Endothelial cell (in vitro differentiated cells): ENCODE results near the gene NPPB. TPM values are rescaled to one million over a fixed set of nuclear protein-coding genes. Genes with fewer than 3 reads are reported as not detected.

ENCODE experiments used
- DNase-seq: peaks from one replicate; pipeline ENCODE4 v3.0.0; 2021; ENCODE audit warnings: low spot score
- H3K27ac Mint-ChIP-seq: one replicate; pipeline ENCODE4 v1.8.0; 2021; ENCODE audit warnings: mixed read lengths, inconsistent platforms; ENCODE audit not compliant: unreplicated experiment
- H3K27me3 Mint-ChIP-seq: one replicate; pipeline ENCODE4 v1.8.0; 2021; ENCODE audit warnings: mild to moderate bottlenecking, moderate library complexity, mixed read lengths, inconsistent platforms; ENCODE audit not compliant: unreplicated experiment
- H3K36me3 Mint-ChIP-seq: one replicate; pipeline ENCODE4 v1.8.0; 2021; ENCODE audit warnings: mild to moderate bottlenecking, low read depth, mixed read lengths, inconsistent platforms; ENCODE audit not compliant: unreplicated experiment
- H3K4me1 Mint-ChIP-seq: one replicate; pipeline ENCODE4 v1.8.0; 2021; ENCODE audit warnings: mild to moderate bottlenecking, mixed read lengths, inconsistent platforms; ENCODE audit not compliant: unreplicated experiment
- H3K4me3 Mint-ChIP-seq: one replicate; pipeline ENCODE4 v1.8.0; 2021; ENCODE audit warnings: mild to moderate bottlenecking, mixed read lengths, inconsistent platforms; ENCODE audit not compliant: unreplicated experiment
- H3K9me3 Mint-ChIP-seq: one replicate; pipeline ENCODE4 v1.8.0; 2021; ENCODE audit warnings: mixed read lengths, inconsistent platforms; ENCODE audit not compliant: unreplicated experiment
- total RNA-seq: library from RNA; stranded (reverse); fragmentation: NEBNext Ultra II Directional; extraction: Animal tissue kit (Norgen Biotek cat#: 25700); gene quantifications from one replicate; pipeline ENCODE4 v1.2.1, GENCODE V29; 2021; ENCODE audit not compliant: unreplicated experiment
- TF ChIP-seq, protein P1 (sequence below): fragments of 200-600 bp; sonication (generic); IDR thresholded peaks from one replicate; pipeline ENCODE4 v1.5.0; 2021; ENCODE audit warnings: antibody characterized with exemption; ENCODE audit not compliant: unreplicated experiment

NPPB gene
- total RNA-seq, 1 donor from 2014 or later = not detected

GRCh38 chr1:11826946-11827345, 31.8 kb downstream of the NPPB start:
- Mint-ChIP-seq H3K36me3 (peaks cover 42% of the 10 kb centered on the region), H3K4me3 (no peak overlapping the region), H3K4me1 (no peaks in the 10 kb centered on the region), H3K9me3 (no peaks in the 10 kb centered on the region), H3K27ac (no peak overlapping the region), H3K27me3 (peaks cover 3% of the 10 kb centered on the region)
- TF ChIP-seq, protein P1, sequence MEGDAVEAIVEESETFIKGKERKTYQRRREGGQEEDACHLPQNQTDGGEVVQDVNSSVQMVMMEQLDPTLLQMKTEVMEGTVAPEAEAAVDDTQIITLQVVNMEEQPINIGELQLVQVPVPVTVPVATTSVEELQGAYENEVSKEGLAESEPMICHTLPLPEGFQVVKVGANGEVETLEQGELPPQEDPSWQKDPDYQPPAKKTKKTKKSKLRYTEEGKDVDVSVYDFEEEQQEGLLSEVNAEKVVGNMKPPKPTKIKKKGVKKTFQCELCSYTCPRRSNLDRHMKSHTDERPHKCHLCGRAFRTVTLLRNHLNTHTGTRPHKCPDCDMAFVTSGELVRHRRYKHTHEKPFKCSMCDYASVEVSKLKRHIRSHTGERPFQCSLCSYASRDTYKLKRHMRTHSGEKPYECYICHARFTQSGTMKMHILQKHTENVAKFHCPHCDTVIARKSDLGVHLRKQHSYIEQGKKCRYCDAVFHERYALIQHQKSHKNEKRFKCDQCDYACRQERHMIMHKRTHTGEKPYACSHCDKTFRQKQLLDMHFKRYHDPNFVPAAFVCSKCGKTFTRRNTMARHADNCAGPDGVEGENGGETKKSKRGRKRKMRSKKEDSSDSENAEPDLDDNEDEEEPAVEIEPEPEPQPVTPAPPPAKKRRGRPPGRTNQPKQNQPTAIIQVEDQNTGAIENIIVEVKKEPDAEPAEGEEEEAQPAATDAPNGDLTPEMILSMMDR = no peak
- DNase-seq = no peak

DNA sequence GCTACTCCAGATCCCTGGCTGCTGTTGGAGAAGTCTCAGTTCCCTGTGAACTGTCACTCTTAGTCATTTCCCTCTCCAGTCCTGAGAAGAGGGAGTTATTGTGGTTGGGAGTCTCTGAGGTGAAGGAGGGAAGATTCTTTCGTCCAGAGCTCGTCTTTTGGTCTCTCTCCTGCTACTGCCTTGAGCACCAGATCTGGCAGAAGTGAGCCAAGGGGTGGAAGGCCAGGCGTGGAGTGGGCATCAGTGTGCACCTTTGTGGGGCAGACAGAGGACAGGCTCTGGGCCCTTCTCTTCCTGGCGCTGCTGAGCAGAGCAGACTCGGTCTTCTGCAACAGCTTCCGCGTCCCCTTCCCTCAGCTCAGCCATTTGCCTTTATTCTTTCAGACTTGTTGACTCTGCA, 33.6 kb downstream of the NPPB start:
- Mint-ChIP-seq H3K4me3 (no peak overlapping the region), H3K36me3 (peaks cover 44% of the 10 kb centered on the region), H3K27ac (no peak overlapping the region), H3K4me1 (peaks cover 4% of the 10 kb centered on the region), H3K9me3 (no peaks in the 10 kb centered on the region), H3K27me3 (peaks cover 3% of the 10 kb centered on the region)
- no peak for DNase-seq
- TF ChIP-seq, protein P1 = no peak

DNA sequence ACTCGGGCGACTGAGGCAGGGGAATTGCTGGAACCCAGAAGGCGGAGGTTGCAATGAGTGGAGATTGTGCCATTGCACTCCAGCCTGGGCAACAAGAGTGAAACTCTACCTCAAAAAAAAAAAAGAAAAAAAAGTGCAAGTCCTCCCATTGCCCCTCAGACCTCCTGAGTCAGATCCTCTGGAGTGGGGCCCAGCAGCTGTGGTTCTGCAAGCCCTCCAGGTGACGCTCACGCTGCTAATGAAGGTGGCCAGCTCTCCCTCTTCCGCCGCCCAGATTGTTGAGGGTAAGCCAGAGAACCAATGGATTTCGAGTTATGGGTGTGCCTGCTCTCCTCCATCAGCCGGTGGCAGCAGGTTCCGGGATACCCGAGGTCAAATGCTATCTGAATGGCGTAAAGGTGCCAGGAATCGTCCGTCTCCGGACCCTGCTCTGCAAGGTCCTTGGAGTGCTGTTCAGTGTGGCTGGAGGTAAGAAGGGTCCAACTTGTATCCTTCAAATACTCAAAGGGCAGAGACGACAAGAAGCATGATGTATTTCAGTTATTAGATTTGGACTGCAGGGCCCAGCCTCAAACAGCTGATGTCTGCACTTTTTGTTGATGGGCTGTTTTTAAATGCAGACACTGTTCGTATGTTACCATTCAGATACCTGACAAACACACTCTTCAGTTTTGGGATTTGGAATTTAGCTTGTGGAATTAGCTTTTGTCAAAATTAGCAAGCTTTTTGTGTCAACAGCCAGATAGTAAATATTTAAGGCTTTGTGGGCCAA, 35.2 kb downstream of the NPPB start:
- DNase-seq = no peak
- Mint-ChIP-seq H3K4me1 (peaks cover 4% of the 10 kb centered on the region), H3K9me3 (no peaks in the 10 kb centered on the region), H3K27ac (no peak overlapping the region), H3K36me3 (peaks cover 47% of the 10 kb centered on the region), H3K4me3 (no peak overlapping the region), H3K27me3 (peaks cover 3% of the 10 kb centered on the region)
- TF ChIP-seq, protein P1 = no peak

- no peak for DNase-seq
- no peak overlapping the region for H3K4me3 Mint-ChIP-seq
- H3K27ac Mint-ChIP-seq = peak overlapping the region; percentile 83
- TF ChIP-seq, protein P1 = no peak
- H3K4me1 Mint-ChIP-seq = peaks cover 4% of the 10 kb centered on the region
- H3K27me3 Mint-ChIP-seq = peaks cover 3% of the 10 kb centered on the region
- H3K36me3 Mint-ChIP-seq = peaks cover 42% of the 10 kb centered on the region
- no peaks in the 10 kb centered on the region for H3K9me3 Mint-ChIP-seq
These were observed 36.7 kb downstream of the NPPB start for GRCh38 chr1:11822091-11822490.

- Mint-ChIP-seq H3K9me3 (no peaks in the 10 kb centered on the region), H3K27ac (peak overlapping the region; percentile 9), H3K4me3 (no peak overlapping the region), H3K36me3 (peaks cover 36% of the 10 kb centered on the region), H3K27me3 (no peaks in the 10 kb centered on the region), H3K4me1 (peaks cover 4% of the 10 kb centered on the region)
- TF ChIP-seq, protein P1 = no peak
- DNase-seq = no peak
These were observed 41.6 kb downstream of the NPPB start for GRCh38 chr1:11817192-11817591.
